K562 (cell line): Measurements from ENCODE around the gene ST6GALNAC3. TPM values are rescaled to one million over a fixed set of nuclear protein-coding genes. Genes with fewer than 3 reads are reported as not detected.

Experiments
- ATAC-seq: fragments of 200-7000 bp; cut with Tn5 transposase; 3 replicates; pipeline ENCODE4 v1.9.1; 2020; ENCODE audit warnings: moderate library complexity
- BruUV-seq: library from RNA; stranded (reverse); fragments of 400-500 nt; replicated peaks from 2 replicates; lab custom pipeline; 2021; lab: Mats Ljungman, UMichigan
- CTCF ChIA-PET: fragments of 300-600 bp; formaldehyde crosslinking; extraction: SDS; loops from one replicate; lab custom pipeline; 2021; ENCODE audit warnings: low intra/inter-chr PET ratio; lab: Yijun Ruan, JAX
- POLR2A ChIA-PET: fragments of 300-600, 350-650 bp; sonication (Branson Sonifier 250); formaldehyde crosslinking; extraction: SDS; loops from one replicate; lab custom pipeline; 2021; ENCODE audit warnings: antibody characterized with exemption, inconsistent platforms; lab: Yijun Ruan, JAX
- DNase-seq, 4 experiments: peaks; one replicate each; pipeline versions ENCODE4 v3.0.0 to v3.0.0-alpha.2; 2011 to 2018; ENCODE audit warnings: low spot score in 3 of 4, mixed read lengths in 3 of 4; ENCODE audit errors: extremely low read depth in 1 of 4
- FAIRE-seq: peaks from 2 replicates; lab custom pipeline; 2011; peaks lifted over from hg19 to GRCh38; lab: Jason Lieb, UNC
- H2AFZ ChIP-seq: 2 replicates; pipeline ENCODE4 v1.6.0; 2011; ENCODE audit warnings: low read depth, low read length, control low read depth, inconsistent platforms
- H3K27ac ChIP-seq: fragments of 200-600 bp; 3 replicates; pipeline ENCODE4 v1.8.0; 2011; ENCODE audit warnings: low read depth, mild to moderate bottlenecking, control low read depth, inconsistent platforms, low read length, moderate library complexity, mixed read lengths; ENCODE audit errors: extremely low read depth
- H3K27me3 ChIP-seq, 2 experiments: fragments of 300-600 bp in 1 of 2; 2 replicates in 1 of 2; 3 replicates in 1 of 2; pipeline versions ENCODE4 v1.6.0 to v1.8.0; 2011; ENCODE audit warnings: inconsistent platforms in 2 of 2, low read length in 2 of 2, mild to moderate bottlenecking in 1 of 2, mixed read lengths in 1 of 2, moderate library complexity in 1 of 2; ENCODE audit not compliant: control insufficient read depth in 2 of 2, insufficient read depth in 2 of 2
- H3K36me3 ChIP-seq: fragments of 300-600 bp; 3 replicates; pipeline ENCODE4 v1.8.0; 2011; ENCODE audit warnings: mild to moderate bottlenecking, low read length, inconsistent platforms; ENCODE audit not compliant: control insufficient read depth, insufficient read depth
- H3K4me1 ChIP-seq, 2 experiments: fragments of 200-600 bp in 1 of 2; replicated peaks in 1 of 2; 2 replicates in 1 of 2; 3 replicates in 1 of 2; pipeline versions ENCODE4 v1.5.1 to v1.8.0; 2011; ENCODE audit warnings: inconsistent platforms in 2 of 2, low read length in 2 of 2, mild to moderate bottlenecking in 1 of 2, mixed read lengths in 1 of 2, moderate library complexity in 1 of 2; ENCODE audit not compliant: control insufficient read depth in 2 of 2, insufficient read depth in 2 of 2
- H3K4me2 ChIP-seq: 2 replicates; pipeline ENCODE4 v1.6.1; 2011; ENCODE audit warnings: low read length, control low read depth, inconsistent platforms, mixed read lengths; ENCODE audit not compliant: insufficient read depth
- H3K4me3 ChIP-seq: fragments of 200-600 bp; sonication (generic), shearing (Covaris generic); 2 replicates; pipeline ENCODE4 v1.5.1; 2016; ENCODE audit warnings: control low read depth, inconsistent platforms
- H3K79me2 ChIP-seq: fragments of 200-600 bp; 3 replicates; pipeline ENCODE4 v1.8.0; 2011; ENCODE audit warnings: low read length, inconsistent platforms; ENCODE audit not compliant: control insufficient read depth, insufficient read depth
- H3K9ac ChIP-seq, 2 experiments: 2 replicates each; pipeline versions ENCODE4 v1.6.0 to v1.6.1; 2011; ENCODE audit warnings: low read depth in 2 of 2, low read length in 2 of 2, control low read depth in 1 of 2, inconsistent platforms in 1 of 2, mild to moderate bottlenecking in 1 of 2, mixed read lengths in 1 of 2; ENCODE audit not compliant: insufficient read depth in 1 of 2
- H3K9me1 ChIP-seq: one replicate; pipeline ENCODE4 v1.6.0; 2011; ENCODE audit warnings: inconsistent platforms, mild to moderate bottlenecking, low read length, moderate library complexity; ENCODE audit not compliant: control insufficient read depth, insufficient read depth
- H3K9me3 ChIP-seq: replicated peaks from 2 replicates; pipeline ENCODE4 v1.5.1; 2011; ENCODE audit warnings: low read depth, low read length, inconsistent platforms; ENCODE audit not compliant: control insufficient read depth, insufficient read depth
- H4K20me1 ChIP-seq: replicated peaks from 2 replicates; pipeline ENCODE4 v1.6.1; 2011; ENCODE audit warnings: low read length, inconsistent platforms, mixed read lengths; ENCODE audit not compliant: control insufficient read depth, insufficient read depth
- CTBP1 ChIP-seq: fragments of 450-650 bp; IDR thresholded peaks from 2 replicates; pipeline ENCODE4 v1.6.1; 2016; ENCODE audit warnings: borderline replicate concordance
- CTCF ChIP-seq, 3 experiments: IDR thresholded peaks in 2 of 3; conservative IDR thresholded peaks in 1 of 3; 2 replicates each; pipeline ENCODE4 v1.5.1; 2011 to 2012; ENCODE audit warnings: low read length in 3 of 3, mild to moderate bottlenecking in 3 of 3, control low read depth in 2 of 3, improper control_type of control experiment in 1 of 3, inconsistent platforms in 1 of 3, low read depth in 1 of 3, mixed read lengths in 1 of 3, moderate library complexity in 1 of 3; ENCODE audit not compliant: insufficient read depth in 2 of 3
- POLR3A ChIP-seq: IDR thresholded peaks from 2 replicates; pipeline ENCODE4 v1.6.1; 2011; ENCODE audit warnings: borderline replicate concordance, mild to moderate bottlenecking, moderate library complexity; ENCODE audit not compliant: insufficient read length, insufficient read depth; ENCODE audit errors: extremely low read depth
- POU5F1 ChIP-seq: fragments of 150-350 bp; IDR thresholded peaks from 2 replicates; pipeline ENCODE4 v1.6.1; 2014; ENCODE audit warnings: borderline replicate concordance, low read length, low read depth, mild to moderate bottlenecking; ENCODE audit not compliant: partially characterized antibody
- TAF1 ChIP-seq: IDR thresholded peaks from 2 replicates; pipeline ENCODE4 v1.6.1; 2011; ENCODE audit warnings: mild to moderate bottlenecking, low read length, moderate library complexity; ENCODE audit not compliant: insufficient read depth, control insufficient read depth, severe bottlenecking; ENCODE audit errors: extremely low read depth
- TGIF2 ChIP-seq: sonication (generic); formaldehyde crosslinking; IDR thresholded peaks from 2 replicates; pipeline ENCODE4 v1.8.1; 2022; ENCODE audit warnings: mild to moderate bottlenecking, missing genetic modification reagents, moderate library complexity
- ZNF589 ChIP-seq: fragments of 200-800 bp; sonication (Bioruptor generic); IDR thresholded peaks from 2 replicates; pipeline ENCODE4 v1.6.1; 2016; ENCODE audit warnings: low read depth, missing genetic modification characterization, missing compliant biosample characterization
- in situ Hi-C: fragments of 300-500 bp; cut with MboI; formaldehyde crosslinking; loops from 4 replicates; pipeline ENCODE4 v1.15.0; 2018; ENCODE audit warnings: inconsistent platforms, mixed read lengths
- intact Hi-C: fragments of 100-400 bp; cut with micrococcal nuclease; formaldehyde crosslinking; loops from 2 replicates; pipeline ENCODE4 v1.14.2; 2022
- polyA plus RNA-seq, 8 experiments: library from polyadenylated mRNA; depleted of rRNA in 4 of 8; stranded (reverse) in 5 of 8; unstranded in 3 of 8; fragments of >200 nt; fragmentation: Nextera tagmentation in 2 of 8; fragmentation: Illumina TruSeq in 1 of 8; extraction: Ambion mirVana in 2 of 8; extraction: Trizol in 1 of 8; gene quantifications; 2 replicates each; pipeline versions ENCODE4 v1.2.1 to v1.2.3, GENCODE V29; 2011 to 2014; ENCODE audit warnings: inconsistent platforms in 1 of 8, missing spikeins in 1 of 8
- total RNA-seq, 7 experiments: library from RNA; depleted of rRNA in 6 of 7; stranded (reverse); fragments of >200 nt in 6 of 7; fragmentation: Illumina TruSeq in 2 of 7; extraction: Trizol in 2 of 7; gene quantifications; 2 replicates each; pipeline versions ENCODE4 v1.2.1 to v1.2.3, GENCODE V29; 2011 to 2021; ENCODE audit warnings: low replicate concordance in 1 of 7

ST6GALNAC3 gene
- total and polyA plus RNA-seq, 9 of the 15 experiments (the other 6 are each of a cell fraction or from before 2014, with no cell fraction given) = 0.04 to 0.29 (median 0.18) TPM; not detected in 6

- no peaks in the 10 kb centered on the region for H3K79me2 ChIP-seq
- no peaks in the 10 kb centered on the region for H3K27me3 ChIP-seq
- H3K4me2 ChIP-seq = no peak overlapping the region
- ATAC-seq = no peak
- no peak overlapping the region for H3K9ac ChIP-seq
- intact Hi-C loops (no loop called here), in situ Hi-C loops (no loop called here)
- no peak for FAIRE-seq
- H3K4me3 ChIP-seq = no peak overlapping the region
- no peaks in the 10 kb centered on the region for H3K4me1 ChIP-seq
- ChIA-PET CTCF (no interaction called here), POLR2A (no interaction called here)
- DNase-seq = no peak
- no TSS peak for BruUV-seq
- H3K36me3 ChIP-seq = no peaks in the 10 kb centered on the region
- no peak overlapping the region for H2AFZ ChIP-seq
- H3K27ac ChIP-seq = no peak overlapping the region
- TF ChIP-seq ZNF589 (CRISPR knock-in tag) (no peak), TAF1 (no peak), POLR3A (no peak), TGIF2 (CRISPR knock-in tag) (no peak), CTCF (IDR thresholded peaks at IDR 0.05 in 2 of 3, conservative IDR thresholded peaks at IDR 0.05 in 1 of 3; ENCODE audit: insufficient read depth in 2 of 3, low read depth in 1 of 3, low read length in 3 of 3) (no peak), CTBP1 (no peak), POU5F1 (no peak)
- H3K9me1 ChIP-seq = no peaks in the 10 kb centered on the region
- no peaks in the 10 kb centered on the region for H3K9me3 ChIP-seq
- H4K20me1 ChIP-seq = no peaks in the 10 kb centered on the region
These were observed 518.6 kb downstream of the ST6GALNAC3 start for GRCh38 chr1:76593141-76593540.
